IMR-90 (cell line): ENCODE results near the gene TCF7L1. TPM values are rescaled to one million over a fixed set of nuclear protein-coding genes. Genes with fewer than 3 reads are reported as not detected.

Source experiments
- ATAC-seq: fragments of 200-7000 bp; cut with Tn5 transposase; 2 replicates; pipeline ENCODE4 v1.9.1; 2020; ENCODE audit warnings: low read depth, mild to moderate bottlenecking, moderate library complexity
- BruUV-seq: library from RNA; stranded (reverse); fragments of 400-500 nt; replicated peaks from 2 replicates; lab custom pipeline; 2021; lab: Mats Ljungman, UMichigan
- CTCF ChIA-PET: fragments of 300-600 bp; formaldehyde crosslinking; extraction: SDS; loops from one replicate; lab custom pipeline; 2021; ENCODE audit warnings: antibody characterized with exemption; lab: Yijun Ruan, JAX
- POLR2A ChIA-PET: fragments of 300-600 bp; sonication (Branson Sonifier 250); formaldehyde crosslinking; loops from one replicate; lab custom pipeline; 2022; ENCODE audit warnings: antibody characterized with exemption; ENCODE audit not compliant: unreplicated experiment; lab: Charles Lee
- DNase-seq: peaks from one replicate; pipeline ENCODE4 v3.0.0; 2013
- H2AFZ ChIP-seq: replicated peaks from 2 replicates; pipeline ENCODE3; 2013; ENCODE audit warnings: low read length, mild to moderate bottlenecking; ENCODE audit not compliant: poor library complexity
- H2AK5ac ChIP-seq: 2 replicates; pipeline ENCODE4 v1.6.1; 2013; ENCODE audit warnings: low read depth, low read length, inconsistent platforms
- H2AK9ac ChIP-seq: replicated peaks from 2 replicates; pipeline ENCODE3; 2013; ENCODE audit warnings: mild to moderate bottlenecking, low read depth, low read length, moderate library complexity; ENCODE audit not compliant: poor library complexity
- H2BK120ac ChIP-seq: 2 replicates; pipeline ENCODE4 v1.6.1; 2013; ENCODE audit warnings: low read depth, low read length, inconsistent platforms
- H2BK15ac ChIP-seq: 3 replicates; pipeline ENCODE4 v1.6.1; 2013; ENCODE audit warnings: low read depth, low read length, inconsistent platforms
- H2BK20ac ChIP-seq: 2 replicates; pipeline ENCODE4 v1.6.1; 2013; ENCODE audit warnings: low read depth, mild to moderate bottlenecking, inconsistent platforms, low read length, moderate library complexity
- H2BK5ac ChIP-seq: 2 replicates; pipeline ENCODE4 v1.6.1; 2013; ENCODE audit warnings: mild to moderate bottlenecking, low read depth, low read length, inconsistent platforms; ENCODE audit not compliant: poor library complexity, severe bottlenecking
- H3K14ac ChIP-seq: replicated peaks from 2 replicates; pipeline ENCODE4 v1.6.1; 2013; ENCODE audit warnings: low read depth, low read length, inconsistent platforms
- H3K18ac ChIP-seq: 2 replicates; pipeline ENCODE4 v1.6.1; 2013; ENCODE audit warnings: low read depth, low read length, control low read depth
- H3K23ac ChIP-seq: 2 replicates; pipeline ENCODE4 v1.6.1; 2013; ENCODE audit warnings: low read depth, low read length, inconsistent platforms
- H3K27ac ChIP-seq: 2 replicates; pipeline ENCODE4 v1.5.1; 2013; ENCODE audit warnings: mild to moderate bottlenecking, control low read depth, low read length; ENCODE audit not compliant: insufficient read depth
- H3K27me3 ChIP-seq: 2 replicates; pipeline ENCODE4 v1.6.1; 2013; ENCODE audit warnings: low read length; ENCODE audit not compliant: control insufficient read depth, insufficient read depth
- H3K36me3 ChIP-seq: 2 replicates; pipeline ENCODE4 v1.6.1; 2013; ENCODE audit warnings: low read length, mixed read lengths; ENCODE audit not compliant: control insufficient read depth, insufficient read depth
- H3K4ac ChIP-seq: 2 replicates; pipeline ENCODE4 v1.6.1; 2013; ENCODE audit warnings: low read depth, low read length, inconsistent platforms
- H3K4me1 ChIP-seq: 2 replicates; pipeline ENCODE4 v1.6.1; 2013; ENCODE audit warnings: low read length, mixed read lengths; ENCODE audit not compliant: control insufficient read depth, insufficient read depth
- H3K4me2 ChIP-seq: 2 replicates; pipeline ENCODE4 v1.6.1; 2013; ENCODE audit warnings: low read depth, mild to moderate bottlenecking, control low read depth, low read length, moderate library complexity
- H3K4me3 ChIP-seq: 2 replicates; pipeline ENCODE4 v1.5.1; 2013; ENCODE audit warnings: low read depth, mild to moderate bottlenecking, control low read depth, low read length, moderate library complexity; ENCODE audit not compliant: insufficient read depth
- H3K56ac ChIP-seq: 2 replicates; pipeline ENCODE4 v1.6.1; 2013; ENCODE audit warnings: low read length, inconsistent platforms; ENCODE audit not compliant: insufficient read depth; ENCODE audit errors: extremely low read depth
- H3K79me1 ChIP-seq, 2 experiments: 2 replicates each; pipeline ENCODE4 v1.6.1; 2013; ENCODE audit warnings: low read length in 2 of 2, inconsistent platforms in 1 of 2, low read depth in 1 of 2
- H3K9ac ChIP-seq: 2 replicates; pipeline ENCODE4 v1.6.1; 2013; ENCODE audit warnings: low read depth, low read length, control low read depth
- H3K9me1 ChIP-seq: 2 replicates; pipeline ENCODE4 v1.6.1; 2013; ENCODE audit warnings: low read length, inconsistent platforms; ENCODE audit not compliant: insufficient read depth
- H3K9me3 ChIP-seq: 2 replicates; pipeline ENCODE4 v1.6.1; 2013; ENCODE audit warnings: low read length; ENCODE audit not compliant: control insufficient read depth, insufficient read depth
- H4K20me1 ChIP-seq: 2 replicates; pipeline ENCODE4 v1.6.1; 2013; ENCODE audit warnings: low read length, inconsistent platforms; ENCODE audit not compliant: insufficient read depth
- H4K5ac ChIP-seq: 2 replicates; pipeline ENCODE4 v1.6.1; 2013; ENCODE audit warnings: mild to moderate bottlenecking, low read depth, low read length, control low read depth
- H4K8ac ChIP-seq, 2 experiments: 2 replicates each; pipeline ENCODE4 v1.6.1; 2013; ENCODE audit warnings: low read depth in 2 of 2, low read length in 2 of 2, control low read depth in 1 of 2, inconsistent platforms in 1 of 2
- H4K91ac ChIP-seq: 2 replicates; pipeline ENCODE4 v1.6.1; 2013; ENCODE audit warnings: low read depth, low read length, inconsistent platforms; ENCODE audit not compliant: insufficient read depth
- RFX5 ChIP-seq: IDR thresholded peaks from 2 replicates; pipeline ENCODE4 v1.8.0; 2012; ENCODE audit warnings: low read depth, mild to moderate bottlenecking, low read length, moderate library complexity
- WGBS, 2 experiments: methylation state at CpG; one replicate each; pipeline versions ENCODE4 v1.1.5 to v1.1.7; 2013; ENCODE audit warnings: missing lambda C conversion rate in 2 of 2; ENCODE audit not compliant: insufficient read length in 1 of 2; ENCODE audit errors: extremely low coverage in 2 of 2; 5-methylcytosine and 5-hydroxymethylcytosine counted together
- dilution Hi-C: fragments of 300-500 bp; cut with HindIII; formaldehyde crosslinking; loops from one replicate; pipeline ENCODE4 v1.14.3; 2018; ENCODE audit warnings: low sequenced_read_pairs; ENCODE audit not compliant: unreplicated experiment
- in situ Hi-C: fragments of 300-500 bp; cut with MboI; formaldehyde crosslinking; loops from 3 replicates; pipeline ENCODE4 v1.14.3; 2019; ENCODE audit warnings: low sequenced_read_pairs, inconsistent platforms, mixed read lengths
- intact Hi-C: fragments of 100-400 bp; cut with micrococcal nuclease; formaldehyde crosslinking; loops from 2 replicates; pipeline ENCODE4 v1.10.0; 2022
- polyA plus RNA-seq, 3 experiments: library from polyadenylated mRNA; depleted of rRNA; stranded (reverse); fragments of >200 nt; gene quantifications; 2 replicates each; pipeline ENCODE4 v1.2.3, GENCODE V29; 2012; ENCODE audit warnings: low replicate concordance in 1 of 3
- total RNA-seq: library from RNA; depleted of rRNA; stranded (reverse); fragments of >200 nt; gene quantifications from 2 replicates; pipeline ENCODE4 v1.2.3, GENCODE V29; 2012

The TCF7L1 gene
- total and polyA plus RNA-seq, 2 of the 4 experiments (the other 2 are of a cell fraction): 0.72 to 11.1 TPM

DNA sequence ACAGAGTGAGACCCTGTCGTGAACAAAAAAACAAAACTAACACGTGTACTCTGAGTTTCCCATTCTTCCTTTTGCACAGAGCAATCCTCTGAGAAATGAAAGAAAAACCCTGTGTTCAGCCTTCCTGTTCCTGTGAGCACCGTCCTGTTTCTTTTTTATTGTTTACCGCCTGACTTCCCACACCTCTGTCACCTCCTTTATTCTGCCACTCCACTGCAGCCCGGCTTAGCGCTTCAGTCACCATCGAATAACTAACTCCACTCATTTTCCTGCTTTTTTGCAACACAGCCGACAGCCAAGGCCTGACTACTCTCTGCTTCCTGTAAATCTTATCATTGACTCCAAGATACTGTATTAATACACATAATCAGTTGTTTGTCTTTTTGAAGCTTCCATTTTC lies 153.7 kb downstream of the TCF7L1 start:
- in situ Hi-C loops: loop anchor here (5.0 to 25.0 kb wide), 3 partner anchors 155 to 800 kb away; partner anchors contain the start of gene TCF7L1
- no TSS peak for BruUV-seq

More for the DNA sequence above, 153.7 kb downstream of the TCF7L1 start:
- dilution Hi-C loops (no loop called here), intact Hi-C loops (no loop called here)
- Histone ChIP-seq H3K9ac (no peak overlapping the region), H2BK20ac (no peak overlapping the region), H3K79me1 (peaks cover 4 to 37% of the 10 kb centered on the region in 2 experiments; a peak in 2 of 4 replicates), H4K91ac (no peak overlapping the region), H3K27ac (no peak overlapping the region), H2BK120ac (no peak overlapping the region), H4K20me1 (no peaks in the 10 kb centered on the region), H2BK15ac (no peak overlapping the region), H3K14ac (no peak overlapping the region), H3K9me1 (peaks cover 4% of the 10 kb centered on the region; the same call in 1 of the 2 replicates), H4K5ac (no peak overlapping the region), H3K56ac (no peak overlapping the region), H3K4me1 (peaks cover 4% of the 10 kb centered on the region; the same call in 1 of the 2 replicates), H3K27me3 (no peaks in the 10 kb centered on the region), H3K4ac (no peak overlapping the region), H3K23ac (no peak overlapping the region), H2AK5ac (no peak overlapping the region), H3K9me3 (no peaks in the 10 kb centered on the region), H2AFZ (no peak overlapping the region), H2AK9ac (no peak overlapping the region), H3K18ac (no peak overlapping the region), H4K8ac (no peak overlapping the region), H3K4me3 (no peak overlapping the region), H3K36me3 (peaks cover 14% of the 10 kb centered on the region; the same call in 1 of the 2 replicates), H3K4me2 (no peak overlapping the region), H2BK5ac (no peak overlapping the region)
- no peak for TF ChIP-seq RFX5
- CTCF ChIA-PET: interaction anchor here (1.1 to 2.0 kb wide), 2 partner anchors 155 to 220 kb away, joined by 5 to 7 read pairs; no protein-coding TSS in a partner anchor
- POLR2A ChIA-PET: no interaction called here
- ATAC-seq (no peak), DNase-seq (no peak)
- WGBS, 2 experiments: 82% methylated on average over 6 of the region's 8 CpGs; no CpG with 5 or more reads in 1 of the 2 experiments
